HUES48 (cell line): ENCODE data around the gene NEUROD2.

Experiments used
- H3K27ac ChIP-seq: one replicate; pipeline ENCODE4 v1.7.0; 2013; ENCODE audit warnings: low read depth, low read length, inconsistent platforms
- H3K27me3 ChIP-seq: 2 replicates; pipeline ENCODE4 v1.6.1; 2013; ENCODE audit warnings: mild to moderate bottlenecking, low read length; ENCODE audit not compliant: control insufficient read depth, insufficient read depth
- H3K36me3 ChIP-seq: 2 replicates; pipeline ENCODE4 v1.6.1; 2013; ENCODE audit warnings: low read length; ENCODE audit not compliant: control insufficient read depth, insufficient read depth
- H3K4me1 ChIP-seq: 2 replicates; pipeline ENCODE4 v1.6.1; 2013; ENCODE audit warnings: mild to moderate bottlenecking, low read length; ENCODE audit not compliant: control insufficient read depth, insufficient read depth
- H3K4me3 ChIP-seq: 2 replicates; pipeline ENCODE4 v1.5.1; 2013; ENCODE audit warnings: mild to moderate bottlenecking, low read depth, low read length
- H3K9ac ChIP-seq: 2 replicates; pipeline ENCODE4 v1.6.1; 2013; ENCODE audit warnings: mild to moderate bottlenecking, low read depth, low read length, moderate library complexity
- H3K9me3 ChIP-seq: 2 replicates; pipeline ENCODE4 v1.6.1; 2013; ENCODE audit warnings: low read length; ENCODE audit not compliant: control insufficient read depth, insufficient read depth

The NEUROD2 gene

DNA sequence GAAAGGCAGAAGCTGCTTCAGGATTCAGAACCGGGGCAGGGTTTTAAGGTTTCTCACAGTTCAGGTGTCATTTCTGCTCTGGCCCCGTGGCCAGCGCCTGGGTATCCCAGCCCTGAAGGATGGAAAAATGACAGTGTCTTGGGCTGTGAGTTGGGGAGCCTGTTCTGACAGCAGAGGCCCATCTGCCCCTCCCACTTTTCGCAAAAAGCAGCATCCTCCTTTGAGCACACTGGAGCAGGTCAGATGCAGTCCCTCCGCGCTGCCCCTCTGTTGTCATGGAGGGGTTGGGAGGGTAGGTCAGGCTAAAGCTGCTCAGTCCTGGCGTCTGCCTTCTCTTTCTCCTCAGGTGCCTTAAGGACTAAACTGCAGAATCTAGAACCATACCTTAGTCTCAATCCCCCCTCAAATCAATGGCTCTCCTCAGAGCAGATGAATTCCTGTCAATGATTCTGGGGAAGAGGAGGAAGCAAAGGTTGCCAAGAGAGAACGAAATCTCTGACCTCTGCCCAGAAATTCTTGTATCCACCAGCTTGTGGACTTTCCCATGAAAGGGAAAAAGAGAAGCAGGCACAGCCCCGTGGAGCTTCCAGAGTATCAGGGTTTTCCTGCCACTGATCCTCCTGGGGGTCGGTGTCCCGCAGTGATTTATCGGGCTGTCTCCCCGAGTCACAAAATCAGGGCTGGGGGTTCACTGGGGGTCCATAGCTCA is 7.3 kb downstream of the NEUROD2 start:
- no peaks in the 10 kb centered on the region for H3K36me3 ChIP-seq
- no peak overlapping the region for H3K9ac ChIP-seq
- H3K27ac ChIP-seq: no peak overlapping the region
- H3K4me1 ChIP-seq: peaks cover 38% of the 10 kb centered on the region
- peaks cover 100% of the 10 kb centered on the region for H3K27me3 ChIP-seq
- H3K4me3 ChIP-seq: no peak overlapping the region
- H3K9me3 ChIP-seq: no peaks in the 10 kb centered on the region

DNA sequence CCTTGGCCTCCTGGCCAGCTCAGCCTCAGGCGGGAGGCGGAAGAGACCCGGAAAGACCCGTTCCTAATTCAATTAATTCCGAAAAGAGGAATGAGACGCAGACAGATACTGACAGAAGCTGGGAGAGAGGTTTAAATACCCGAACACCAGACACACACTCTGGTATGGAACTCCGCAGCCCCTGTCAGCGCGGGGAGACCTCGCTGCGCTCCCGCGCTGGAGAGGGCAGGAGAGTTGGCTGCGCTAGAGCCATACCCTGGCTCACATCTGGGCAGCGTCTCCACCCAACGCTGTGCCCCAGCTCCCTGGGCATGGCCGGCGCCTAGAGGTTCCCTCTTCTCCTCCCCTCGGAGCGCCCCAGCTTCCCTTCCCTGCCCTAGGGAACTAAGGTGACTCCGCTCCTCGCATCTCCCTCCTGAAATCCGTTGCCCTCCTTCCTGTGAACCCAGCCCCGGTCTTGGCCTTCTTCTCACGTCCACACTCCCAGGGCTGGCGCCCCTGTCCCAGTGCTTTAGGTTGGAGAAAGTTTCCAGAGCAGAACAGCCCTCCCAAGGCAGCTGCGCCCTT is 8.0 kb downstream of the NEUROD2 start:
- Histone ChIP-seq H3K4me1 (peaks cover 39% of the 10 kb centered on the region), H3K9me3 (no peaks in the 10 kb centered on the region), H3K36me3 (no peaks in the 10 kb centered on the region), H3K27me3 (peaks cover 100% of the 10 kb centered on the region), H3K27ac (no peak overlapping the region), H3K4me3 (no peak overlapping the region), H3K9ac (no peak overlapping the region)

DNA sequence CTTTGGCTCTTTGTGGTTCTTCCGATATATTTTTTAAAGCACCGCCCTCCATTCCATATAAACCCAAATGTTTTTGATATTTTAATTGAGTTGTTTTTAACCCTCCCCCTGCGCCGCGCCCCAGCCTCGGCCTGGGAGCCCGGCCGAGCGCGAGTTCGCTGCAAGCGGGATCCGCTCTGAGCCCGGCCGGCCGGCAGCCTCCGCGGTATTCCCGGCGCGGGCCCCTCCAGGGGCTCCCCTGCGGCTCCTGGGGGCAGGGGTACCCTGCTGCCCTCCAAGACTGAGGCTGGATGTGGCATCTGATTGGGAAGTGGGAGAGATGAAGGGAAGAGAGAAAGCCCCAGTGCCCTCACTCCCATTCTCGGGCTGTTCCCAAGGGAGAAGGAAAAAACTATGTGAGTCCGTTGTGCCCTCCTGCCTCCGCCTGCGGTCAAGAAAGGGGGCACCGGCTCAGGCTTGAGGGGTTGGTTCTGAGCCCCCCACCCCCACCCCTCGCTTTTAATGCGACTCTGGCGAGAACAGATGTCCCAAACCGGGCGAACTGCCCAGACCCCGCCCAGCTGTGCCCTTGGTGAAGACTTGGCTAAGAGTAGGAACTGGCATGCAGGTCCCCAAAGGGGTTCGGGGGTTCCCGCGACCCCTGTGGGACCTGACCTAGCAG is 8.6 kb downstream of the NEUROD2 start:
- Histone ChIP-seq H3K9me3 (no peaks in the 10 kb centered on the region), H3K27ac (no peak overlapping the region), H3K4me1 (peaks cover 39% of the 10 kb centered on the region), H3K9ac (no peak overlapping the region), H3K36me3 (no peaks in the 10 kb centered on the region), H3K4me3 (no peak overlapping the region), H3K27me3 (peaks cover 100% of the 10 kb centered on the region)

DNA sequence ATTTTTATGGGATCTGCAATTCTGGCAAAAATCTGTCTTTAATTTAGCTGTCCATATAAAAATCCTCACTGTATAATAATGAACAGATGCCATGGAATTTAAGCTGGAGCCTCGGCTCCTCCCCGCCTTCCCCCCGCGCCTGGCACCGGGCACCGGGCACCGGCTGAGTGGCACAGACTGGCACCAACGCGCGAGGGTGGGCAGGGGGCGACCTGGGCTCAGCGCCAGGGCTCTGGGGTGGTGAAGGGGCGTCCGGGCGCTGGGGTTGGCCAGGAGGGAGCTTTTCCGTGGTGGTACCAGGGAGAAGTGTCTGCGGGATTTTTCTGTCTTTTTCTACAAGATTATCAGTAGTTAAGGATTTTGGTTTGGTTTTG is 9.1 kb downstream of the NEUROD2 start:
- H3K27me3 ChIP-seq: peaks cover 100% of the 10 kb centered on the region
- H3K4me1 ChIP-seq: peaks cover 34% of the 10 kb centered on the region
- H3K9me3 ChIP-seq: no peaks in the 10 kb centered on the region
- H3K36me3 ChIP-seq: no peaks in the 10 kb centered on the region
- H3K9ac ChIP-seq: no peak overlapping the region
- H3K4me3 ChIP-seq: no peak overlapping the region
- H3K27ac ChIP-seq: no peak overlapping the region

DNA sequence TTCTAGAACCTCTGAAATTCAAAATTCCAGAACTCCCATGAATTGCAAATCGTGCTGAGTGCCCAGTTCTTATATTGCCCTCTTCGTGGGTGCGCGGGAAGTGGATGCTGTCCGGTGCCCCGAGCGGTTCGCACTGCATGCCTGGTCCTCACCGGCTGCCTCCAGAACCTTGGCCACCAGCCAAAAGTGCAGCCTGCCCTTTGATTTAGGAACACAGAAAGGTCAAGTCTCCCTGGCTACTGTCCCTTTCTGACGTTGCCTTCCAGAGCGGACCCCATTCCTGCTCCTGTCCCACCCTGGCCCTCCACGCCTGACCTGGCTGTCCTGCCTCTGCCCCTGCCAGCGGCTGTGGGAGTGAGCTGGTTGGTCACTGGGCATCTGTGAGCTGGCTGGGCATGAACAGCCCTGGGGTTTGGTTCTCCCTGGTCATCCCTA is 9.7 kb downstream of the NEUROD2 start:
- Histone ChIP-seq H3K27me3 (peaks cover 100% of the 10 kb centered on the region), H3K9me3 (no peaks in the 10 kb centered on the region), H3K36me3 (no peaks in the 10 kb centered on the region), H3K27ac (no peak overlapping the region), H3K4me1 (peaks cover 29% of the 10 kb centered on the region), H3K9ac (no peak overlapping the region), H3K4me3 (no peak overlapping the region)

DNA sequence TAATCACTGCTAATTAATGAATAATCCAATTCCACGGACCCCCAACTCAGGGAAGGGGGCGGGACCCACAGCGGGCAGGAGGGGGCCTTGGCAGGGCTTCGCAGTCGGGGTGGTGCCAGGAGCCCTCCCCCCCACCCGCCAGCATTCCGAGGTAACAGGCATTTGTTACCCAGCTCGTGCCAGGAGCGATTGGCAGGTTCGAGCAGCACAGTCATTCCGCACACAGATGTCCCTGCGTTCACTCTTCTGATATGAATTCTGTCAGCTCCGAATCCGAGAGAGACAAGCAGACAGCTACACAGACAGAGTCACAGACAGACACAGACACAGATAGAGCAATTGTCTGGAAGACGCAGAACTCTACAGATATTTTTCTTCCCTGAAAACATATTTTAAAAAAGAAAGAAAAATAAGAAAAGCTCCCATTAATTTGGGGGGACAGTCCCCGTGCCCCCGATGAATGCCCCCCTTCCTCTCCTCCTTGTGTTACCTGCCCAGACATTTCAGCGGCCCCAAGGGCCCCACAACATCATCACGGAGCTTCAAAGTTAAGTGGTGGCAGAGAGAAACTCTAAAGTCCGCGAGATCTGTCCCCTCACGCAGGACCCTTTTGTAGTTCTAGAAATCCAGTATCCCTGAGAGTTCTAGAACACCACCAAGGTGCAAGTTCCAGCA is 10.2 kb downstream of the NEUROD2 start:
- no peaks in the 10 kb centered on the region for H3K9me3 ChIP-seq
- peaks cover 100% of the 10 kb centered on the region for H3K27me3 ChIP-seq
- H3K4me1 ChIP-seq: peaks cover 29% of the 10 kb centered on the region
- H3K9ac ChIP-seq: no peak overlapping the region
- H3K36me3 ChIP-seq: no peaks in the 10 kb centered on the region
- H3K4me3 ChIP-seq: no peak overlapping the region
- H3K27ac ChIP-seq: no peak overlapping the region

DNA sequence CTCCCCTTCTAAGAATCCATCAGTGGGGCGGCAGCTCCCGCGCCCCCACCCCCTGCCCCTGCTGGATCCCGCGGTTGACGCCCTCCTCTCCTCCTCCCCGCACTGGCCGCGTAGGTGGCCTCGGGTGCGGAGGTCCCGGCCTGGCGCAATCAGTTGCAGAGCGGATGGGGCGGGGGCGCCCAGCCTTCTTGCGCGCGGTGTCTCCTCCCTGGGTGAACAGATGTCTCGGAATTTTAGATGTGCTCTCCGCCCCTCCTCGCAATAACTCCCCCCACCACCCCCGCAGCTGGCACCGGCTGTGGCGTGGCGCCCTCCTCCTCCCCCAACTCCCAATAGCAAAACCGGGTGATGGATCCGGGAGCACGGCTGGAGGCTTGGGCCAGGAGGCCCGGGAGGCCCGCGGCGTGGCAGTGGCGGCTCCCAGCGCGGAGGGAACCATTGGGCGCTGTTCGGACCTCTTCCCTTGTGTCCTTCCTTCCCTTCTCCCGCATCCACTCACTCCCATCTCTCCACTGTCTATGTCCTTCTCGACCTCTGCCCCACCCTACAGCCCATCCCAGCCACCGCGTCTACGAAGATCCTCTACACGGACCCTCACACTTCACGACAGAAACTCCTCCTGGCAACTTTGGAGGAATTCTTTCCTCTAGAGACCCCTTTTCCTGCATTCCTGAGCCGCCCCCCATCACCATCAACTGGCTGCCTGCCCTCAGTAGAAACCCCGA is 11.0 kb downstream of the NEUROD2 start:
- Histone ChIP-seq H3K4me3 (no peak overlapping the region; the same call in 1 of the 2 replicates), H3K9me3 (no peaks in the 10 kb centered on the region), H3K36me3 (no peaks in the 10 kb centered on the region), H3K4me1 (peaks cover 26% of the 10 kb centered on the region), H3K27ac (no peak overlapping the region), H3K9ac (no peak overlapping the region), H3K27me3 (peaks cover 98% of the 10 kb centered on the region)

DNA sequence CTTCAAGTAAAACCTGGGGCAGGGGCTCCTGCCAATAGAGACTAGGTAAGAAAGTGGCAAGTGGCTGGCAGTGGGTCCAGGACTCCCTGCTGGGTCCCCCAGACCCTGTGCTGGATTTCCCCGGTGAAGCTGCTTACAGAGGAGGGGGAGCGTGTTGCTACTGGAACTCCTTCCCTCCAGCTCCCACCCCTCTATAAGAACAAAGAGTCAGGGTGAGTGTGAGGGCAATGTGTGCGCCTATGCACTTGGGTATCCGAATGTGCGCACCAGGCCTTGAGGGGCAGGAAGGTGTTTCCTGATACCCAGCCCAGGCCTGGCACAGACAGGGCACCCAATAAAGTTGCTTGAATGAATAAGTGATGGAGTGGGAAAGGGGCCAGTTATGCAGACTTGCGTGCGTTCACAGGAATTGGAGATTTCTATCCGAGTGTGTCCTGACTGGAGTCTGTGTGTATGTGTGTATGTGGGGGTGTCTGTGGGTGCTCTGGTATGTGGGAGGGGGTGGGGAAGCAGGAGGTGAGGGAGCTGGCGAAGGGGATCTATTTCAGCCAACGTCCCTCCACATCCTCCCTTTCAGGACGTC is 11.7 kb downstream of the NEUROD2 start:
- no peak overlapping the region for H3K9ac ChIP-seq
- H3K4me1 ChIP-seq: peaks cover 22% of the 10 kb centered on the region
- no peaks in the 10 kb centered on the region for H3K9me3 ChIP-seq
- H3K27ac ChIP-seq: no peak overlapping the region
- peaks cover 98% of the 10 kb centered on the region for H3K27me3 ChIP-seq
- no peaks in the 10 kb centered on the region for H3K36me3 ChIP-seq
- H3K4me3 ChIP-seq: no peak overlapping the region; the same call in 1 of the 2 replicates

DNA sequence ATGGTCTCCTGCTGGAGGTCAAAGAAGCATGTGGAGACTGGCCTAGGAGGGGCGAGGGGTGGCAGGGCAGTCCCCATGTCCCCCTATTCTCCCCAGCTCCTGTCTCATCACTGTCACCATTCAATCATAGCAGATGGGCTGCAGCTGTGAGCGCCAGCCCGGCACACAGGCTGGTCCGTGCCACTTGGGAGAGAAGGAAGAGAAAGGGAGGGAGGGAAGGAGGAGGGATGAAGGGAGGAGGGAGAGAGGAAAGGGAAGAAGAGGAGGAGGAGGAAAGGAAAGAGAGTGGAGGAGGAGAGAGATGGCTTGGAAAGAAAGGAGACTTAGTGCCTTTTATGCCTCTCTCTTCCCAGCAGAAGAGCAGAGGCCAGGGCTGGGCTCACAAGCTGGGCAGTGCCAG is 12.4 kb downstream of the NEUROD2 start:
- Histone ChIP-seq H3K4me3 (no peak overlapping the region), H3K4me1 (peaks cover 22% of the 10 kb centered on the region), H3K9me3 (no peaks in the 10 kb centered on the region), H3K27ac (no peak overlapping the region), H3K36me3 (no peaks in the 10 kb centered on the region), H3K27me3 (peaks cover 92% of the 10 kb centered on the region), H3K9ac (no peak overlapping the region)

DNA sequence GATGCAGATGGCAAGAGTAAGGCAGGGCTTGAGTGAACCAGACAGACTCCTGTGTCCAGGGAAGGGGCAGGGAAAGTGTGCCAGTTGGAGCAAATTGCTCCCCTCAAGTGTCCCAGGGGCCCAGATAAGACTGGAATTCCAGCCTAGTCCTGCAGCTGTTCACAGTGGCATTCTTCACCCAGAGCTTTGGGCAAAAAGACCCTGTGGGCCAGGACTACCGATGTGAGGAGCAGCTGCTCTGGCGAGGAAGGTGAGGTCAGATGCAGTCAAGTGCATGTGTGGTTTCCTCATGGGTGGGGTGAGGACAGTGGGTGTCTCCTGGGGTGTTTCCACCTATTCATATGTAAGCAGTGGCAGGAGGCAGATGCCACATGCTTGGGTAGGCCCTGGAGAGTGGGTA is 14.3 kb downstream of the NEUROD2 start:
- Histone ChIP-seq H3K36me3 (no peaks in the 10 kb centered on the region), H3K27me3 (peaks cover 72% of the 10 kb centered on the region), H3K9me3 (no peaks in the 10 kb centered on the region), H3K4me1 (peaks cover 12% of the 10 kb centered on the region), H3K4me3 (no peak overlapping the region), H3K9ac (no peak overlapping the region), H3K27ac (no peak overlapping the region)
